Astrocyte (in vitro differentiated cells and primary cell): ENCODE measurements around the gene SYPL2. TPM values are rescaled to one million over a fixed set of nuclear protein-coding genes. Genes with fewer than 3 reads are reported as not detected.
A peak's percentile ranks its signal among the peaks of the same experiment; 100 is the strongest.

Source experiments
- DNase-seq: peaks from one replicate; pipeline ENCODE4 v3.0.0-alpha.2; 2010; ENCODE audit warnings: low read depth
- FAIRE-seq: peaks from 2 replicates; lab custom pipeline; 2011; peaks lifted over from hg19 to GRCh38; lab: Jason Lieb, UNC
- H2AFZ ChIP-seq: 2 replicates; pipeline ENCODE4 v1.6.0; 2012; ENCODE audit warnings: low read depth, low read length, inconsistent platforms
- H3K27ac ChIP-seq: 2 replicates; pipeline ENCODE4 v1.5.1; 2011; ENCODE audit warnings: low read depth, low read length, inconsistent platforms
- H3K27me3 ChIP-seq: 2 replicates; pipeline ENCODE4 v1.6.0; 2011; ENCODE audit warnings: low read length, inconsistent platforms; ENCODE audit not compliant: insufficient read depth
- H3K36me3 ChIP-seq: 2 replicates; pipeline ENCODE4 v1.5.1; 2011; ENCODE audit warnings: low read length, inconsistent platforms; ENCODE audit not compliant: insufficient read depth
- H3K4me1 ChIP-seq: 2 replicates; pipeline ENCODE4 v1.5.1; 2011; ENCODE audit warnings: low read length, inconsistent platforms; ENCODE audit not compliant: insufficient read depth
- H3K4me2 ChIP-seq: 2 replicates; pipeline ENCODE4 v1.6.0; 2012; ENCODE audit warnings: low read length, inconsistent platforms
- H3K4me3 ChIP-seq: 2 replicates; pipeline ENCODE4 v1.5.1; 2011; ENCODE audit warnings: low read depth, mild to moderate bottlenecking, low read length, inconsistent platforms; ENCODE audit not compliant: insufficient read depth
- H3K79me2 ChIP-seq: 2 replicates; pipeline ENCODE4 v1.6.0; 2012; ENCODE audit warnings: mild to moderate bottlenecking, low read length, inconsistent platforms; ENCODE audit not compliant: insufficient read depth
- H3K9ac ChIP-seq: 2 replicates; pipeline ENCODE4 v1.6.0; 2012; ENCODE audit warnings: mild to moderate bottlenecking, low read length, inconsistent platforms
- H3K9me3 ChIP-seq: 2 replicates; pipeline ENCODE4 v1.5.1; 2012; ENCODE audit warnings: low read depth, mild to moderate bottlenecking, low read length, inconsistent platforms; ENCODE audit not compliant: insufficient read depth
- H4K20me1 ChIP-seq: 2 replicates; pipeline ENCODE4 v1.6.0; 2012; ENCODE audit warnings: low read length, inconsistent platforms; ENCODE audit not compliant: insufficient read depth
- H3K27ac Mint-ChIP-seq: one replicate; pipeline ENCODE4 v1.8.0; 2021; ENCODE audit warnings: mild to moderate bottlenecking, mixed read lengths; ENCODE audit not compliant: unreplicated experiment
- H3K27me3 Mint-ChIP-seq: one replicate; pipeline ENCODE4 v1.8.0; 2021; ENCODE audit warnings: low read depth, mixed read lengths; ENCODE audit not compliant: unreplicated experiment
- H3K36me3 Mint-ChIP-seq: one replicate; pipeline ENCODE4 v1.8.0; 2021; ENCODE audit warnings: low read depth, mixed read lengths; ENCODE audit not compliant: unreplicated experiment
- H3K4me1 Mint-ChIP-seq: one replicate; pipeline ENCODE4 v1.8.0; 2021; ENCODE audit warnings: low read depth, mixed read lengths; ENCODE audit not compliant: unreplicated experiment
- H3K4me3 Mint-ChIP-seq: one replicate; pipeline ENCODE4 v1.8.0; 2021; ENCODE audit warnings: mild to moderate bottlenecking, moderate library complexity, mixed read lengths; ENCODE audit not compliant: unreplicated experiment
- H3K9me3 Mint-ChIP-seq: one replicate; pipeline ENCODE4 v1.8.0; 2021; ENCODE audit warnings: mild to moderate bottlenecking, mixed read lengths; ENCODE audit not compliant: unreplicated experiment
- EZH2 ChIP-seq: IDR thresholded peaks from 2 replicates; pipeline ENCODE4 v1.6.1; 2012; ENCODE audit warnings: mild to moderate bottlenecking, low read length, inconsistent platforms; ENCODE audit not compliant: insufficient read depth
- total RNA-seq: library from RNA; stranded (reverse); gene quantifications from 2 replicates; pipeline ENCODE4 v1.2.1, GENCODE V29; 2021
- TF ChIP-seq, protein P1 (sequence below): IDR thresholded peaks from 2 replicates; pipeline ENCODE4 v1.5.1; 2011; ENCODE audit warnings: low read depth, mild to moderate bottlenecking, inconsistent platforms, low read length, moderate library complexity; ENCODE audit not compliant: insufficient read depth

SYPL2 gene
- total RNA-seq, 1 donor from 2014 or later = 0.70 TPM

- peaks cover 17% of the 10 kb centered on the region for H3K4me1 Mint-ChIP-seq
Measured at GRCh38 chr1:109488201-109488600, 21.9 kb downstream of the SYPL2 start.

GRCh38 chr1:109488696-109489095, 22.4 kb downstream of the SYPL2 start:
- Mint-ChIP-seq H3K27me3 (no peaks in the 10 kb centered on the region), H3K4me1 (peaks cover 17% of the 10 kb centered on the region), H3K27ac (no peak overlapping the region), H3K36me3 (peaks cover 15% of the 10 kb centered on the region), H3K4me3 (no peak overlapping the region), H3K9me3 (no peaks in the 10 kb centered on the region)
- peaks cover 10% of the 10 kb centered on the region for H3K4me1 ChIP-seq
- TF ChIP-seq EZH2 = no peak
- TF ChIP-seq, protein P1, sequence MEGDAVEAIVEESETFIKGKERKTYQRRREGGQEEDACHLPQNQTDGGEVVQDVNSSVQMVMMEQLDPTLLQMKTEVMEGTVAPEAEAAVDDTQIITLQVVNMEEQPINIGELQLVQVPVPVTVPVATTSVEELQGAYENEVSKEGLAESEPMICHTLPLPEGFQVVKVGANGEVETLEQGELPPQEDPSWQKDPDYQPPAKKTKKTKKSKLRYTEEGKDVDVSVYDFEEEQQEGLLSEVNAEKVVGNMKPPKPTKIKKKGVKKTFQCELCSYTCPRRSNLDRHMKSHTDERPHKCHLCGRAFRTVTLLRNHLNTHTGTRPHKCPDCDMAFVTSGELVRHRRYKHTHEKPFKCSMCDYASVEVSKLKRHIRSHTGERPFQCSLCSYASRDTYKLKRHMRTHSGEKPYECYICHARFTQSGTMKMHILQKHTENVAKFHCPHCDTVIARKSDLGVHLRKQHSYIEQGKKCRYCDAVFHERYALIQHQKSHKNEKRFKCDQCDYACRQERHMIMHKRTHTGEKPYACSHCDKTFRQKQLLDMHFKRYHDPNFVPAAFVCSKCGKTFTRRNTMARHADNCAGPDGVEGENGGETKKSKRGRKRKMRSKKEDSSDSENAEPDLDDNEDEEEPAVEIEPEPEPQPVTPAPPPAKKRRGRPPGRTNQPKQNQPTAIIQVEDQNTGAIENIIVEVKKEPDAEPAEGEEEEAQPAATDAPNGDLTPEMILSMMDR = no peak
- peaks cover 7% of the 10 kb centered on the region for H3K36me3 ChIP-seq
- no peaks in the 10 kb centered on the region for H3K27me3 ChIP-seq
- no peaks in the 10 kb centered on the region for H4K20me1 ChIP-seq
- FAIRE-seq = no peak
- no peaks in the 10 kb centered on the region for H3K9me3 ChIP-seq
- H3K4me3 ChIP-seq = no peak overlapping the region
- peaks cover 18% of the 10 kb centered on the region for H3K79me2 ChIP-seq
- DNase-seq = no peak
- H3K9ac ChIP-seq = no peak overlapping the region
- no peak overlapping the region for H3K27ac ChIP-seq
- no peak overlapping the region for H2AFZ ChIP-seq
- no peak overlapping the region for H3K4me2 ChIP-seq

More at GRCh38 chr1:109488201-109488600, 21.9 kb downstream of the SYPL2 start:
- Histone ChIP-seq H3K4me1 (peaks cover 6% of the 10 kb centered on the region), H2AFZ (no peak overlapping the region), H3K4me2 (no peak overlapping the region), H3K79me2 (peaks cover 18% of the 10 kb centered on the region), H3K4me3 (no peak overlapping the region), H3K27me3 (no peaks in the 10 kb centered on the region), H3K27ac (no peak overlapping the region), H3K9me3 (no peaks in the 10 kb centered on the region), H3K9ac (no peak overlapping the region), H4K20me1 (no peaks in the 10 kb centered on the region), H3K36me3 (peaks cover 7% of the 10 kb centered on the region)
- H3K36me3 Mint-ChIP-seq = peaks cover 15% of the 10 kb centered on the region
- H3K27ac Mint-ChIP-seq = peak overlapping the region; percentile 47
- FAIRE-seq (no peak), DNase-seq (no peak)
- no peak overlapping the region for H3K4me3 Mint-ChIP-seq
- H3K9me3 Mint-ChIP-seq = no peaks in the 10 kb centered on the region
- TF ChIP-seq, protein P1 = no peak
- TF ChIP-seq EZH2 = no peak
- H3K27me3 Mint-ChIP-seq = no peaks in the 10 kb centered on the region
